ENCODE measurements around the gene TRAK1. TPM values are rescaled to one million over a fixed set of nuclear protein-coding genes. Genes with fewer than 3 reads are reported as not detected.

Gene TRAK1
- polyA plus RNA-seq, 3 donors, result 6.6 to 40.8 (median 7.0) TPM

GRCh38 chr3:42229266-42229941 is 138.2 kb downstream of the TRAK1 start:
- Mint-ChIP-seq H3K4me3 (no peak overlapping the region), H3K27ac (peak overlapping the region in 2 of 7 donors; percentile 10 to 17), H3K36me3 (peaks cover 9 to 17% of the 10 kb centered on the region in 2 donors), H3K9me3 (no peaks in the 10 kb centered on the region), H3K4me1 (no peaks in the 10 kb centered on the region), H3K27me3 (ENCODE audit: low read depth in 3 of 3) (peaks cover 2 to 5% (median 3%) of the 10 kb centered on the region in 3 donors)
- DNase-seq, result no peak
- WGBS (ENCODE audit: insufficient coverage), result 100% methylated on average over 1 of the region's 5 CpGs
- Histone ChIP-seq H3K36me3 (replicated peaks in 1 of 2; ENCODE audit: control insufficient read depth in 1 of 2, insufficient read depth in 2 of 2, low read length in 2 of 2) (peaks cover 4 to 15% of the 10 kb centered on the region in 2 donors), H2AFZ (ENCODE audit: insufficient read depth, low read depth, low read length, poor library complexity, severe bottlenecking) (no peak overlapping the region), H4K20me1 (ENCODE audit: insufficient read depth, low read length) (no peaks in the 10 kb centered on the region), H3K9ac (ENCODE audit: insufficient read depth, low read length, poor library complexity, severe bottlenecking) (no peak overlapping the region), H3K79me2 (ENCODE audit: insufficient read depth, low read length) (no peaks in the 10 kb centered on the region), H3K9me3 (replicated peaks in 1 of 2; ENCODE audit: control insufficient read depth in 1 of 2, insufficient read depth in 1 of 2, low read length in 2 of 2) (no peaks in the 10 kb centered on the region), H3K27ac (ENCODE audit: low read depth in 1 of 2, low read length in 2 of 2) (no peak overlapping the region), H3K4me1 (ENCODE audit: control insufficient read depth in 1 of 2, insufficient read depth in 2 of 2, low read length in 2 of 2) (no peaks in the 10 kb centered on the region), H3K4me2 (replicated peaks; ENCODE audit: extremely low read depth, low read length, poor library complexity, severe bottlenecking) (no peak overlapping the region), H3K4me3 (replicated peaks in 1 of 3; ENCODE audit: low read depth in 2 of 3, low read length in 3 of 3) (no peak overlapping the region), H3K27me3 (ENCODE audit: control insufficient read depth in 2 of 2, insufficient read depth in 2 of 2, low read length in 2 of 2) (no peaks in the 10 kb centered on the region)
- TF ChIP-seq CTCF (IDR thresholded peaks at IDR 0.05), result no peak
- intact Hi-C loops (cut with micrococcal nuclease), result loop anchor here in 1 of 2 donors (10.0 kb wide), 1 partner anchor 215 kb away; no protein-coding TSS in a partner anchor

- no peak for DNase-seq
- intact Hi-C loops (cut with micrococcal nuclease), result loop anchor here in 1 of 2 donors (10.0 kb wide), 1 partner anchor 215 kb away; no protein-coding TSS in a partner anchor
- no peak overlapping the region for H3K27ac ChIP-seq (ENCODE audit: low read depth in 1 of 2, low read length in 2 of 2)
- H3K4me1 ChIP-seq (ENCODE audit: control insufficient read depth in 1 of 2, insufficient read depth in 2 of 2, low read length in 2 of 2), result no peaks in the 10 kb centered on the region
- no peaks in the 10 kb centered on the region for H3K27me3 ChIP-seq (ENCODE audit: control insufficient read depth in 2 of 2, insufficient read depth in 2 of 2, low read length in 2 of 2)
- H3K9me3 ChIP-seq (replicated peaks in 1 of 2; ENCODE audit: control insufficient read depth in 1 of 2, insufficient read depth in 1 of 2, low read length in 2 of 2), result no peaks in the 10 kb centered on the region
- H3K4me3 ChIP-seq (replicated peaks in 1 of 3; ENCODE audit: low read depth in 2 of 3, low read length in 3 of 3), result no peak overlapping the region
- H3K4me1 Mint-ChIP-seq, result no peaks in the 10 kb centered on the region
- TF ChIP-seq CTCF (IDR thresholded peaks at IDR 0.05), result peak; percentile 25
- no peaks in the 10 kb centered on the region for H3K9me3 Mint-ChIP-seq
- no peaks in the 10 kb centered on the region for H4K20me1 ChIP-seq (ENCODE audit: insufficient read depth, low read length)
- no peak overlapping the region for H2AFZ ChIP-seq (ENCODE audit: insufficient read depth, low read depth, low read length, poor library complexity, severe bottlenecking)
- H3K36me3 ChIP-seq (replicated peaks in 1 of 2; ENCODE audit: control insufficient read depth in 1 of 2, insufficient read depth in 2 of 2, low read length in 2 of 2), result peaks cover 2 to 8% of the 10 kb centered on the region in 2 donors
- no peak overlapping the region for H3K4me3 Mint-ChIP-seq
- no peaks in the 10 kb centered on the region for H3K79me2 ChIP-seq (ENCODE audit: insufficient read depth, low read length)
- peaks cover 4 to 7% (median 6%) of the 10 kb centered on the region in 3 donors for H3K27me3 Mint-ChIP-seq (ENCODE audit: low read depth in 3 of 3)
- H3K27ac Mint-ChIP-seq, result peak overlapping the region in 1 of 7 donors; percentile 13
- no peak overlapping the region for H3K4me2 ChIP-seq (replicated peaks; ENCODE audit: extremely low read depth, low read length, poor library complexity, severe bottlenecking)
- peaks cover 5 to 10% of the 10 kb centered on the region in 2 donors for H3K36me3 Mint-ChIP-seq
- no peak overlapping the region for H3K9ac ChIP-seq (ENCODE audit: insufficient read depth, low read length, poor library complexity, severe bottlenecking)
- WGBS (ENCODE audit: insufficient coverage), result 79% methylated on average over 5 of the region's 14 CpGs
These were observed 139.0 kb downstream of the TRAK1 start for GRCh38 chr3:42229942-42230688.

All from CD14-positive monocyte (primary cell).